ENCODE measurements around the gene LMCD1. TPM values are rescaled to one million over a fixed set of nuclear protein-coding genes. Genes with fewer than 3 reads are reported as not detected.

The LMCD1 gene
- total and polyA plus RNA-seq, 2 experiments from 2014 or later: 21.8 to 35.3 TPM

- Histone ChIP-seq H3K4me3 (no peak overlapping the region), H3K79me2 (replicated peaks; ENCODE audit: insufficient read depth) (no peaks in the 10 kb centered on the region), H3K27me3 (ENCODE audit: insufficient read depth) (no peaks in the 10 kb centered on the region), H3K27ac (ENCODE audit: low read depth) (no peak overlapping the region), H3K4me2 (no peak overlapping the region), H3K36me3 (ENCODE audit: insufficient read depth) (no peaks in the 10 kb centered on the region; the same call in 1 of the 2 replicates), H2AFZ (no peak overlapping the region), H4K20me1 (replicated peaks; ENCODE audit: insufficient read depth) (no peaks in the 10 kb centered on the region), H3K9me2 (ENCODE audit: insufficient read depth) (no peaks in the 10 kb centered on the region), H3K4me1 (ENCODE audit: insufficient read depth) (peaks cover 6% of the 10 kb centered on the region; the same call in 1 of the 2 replicates), H3F3A (replicated peaks; ENCODE audit: low read depth) (no peaks in the 10 kb centered on the region)
- Mint-ChIP-seq H3K36me3 (ENCODE audit: low read depth) (no peaks in the 10 kb centered on the region), H3K27ac (no peak overlapping the region), H3K9me3 (no peaks in the 10 kb centered on the region), H3K27me3 (ENCODE audit: insufficient read depth, low read depth, poor library complexity) (peaks cover 5% of the 10 kb centered on the region), H3K4me1 (peaks cover 10% of the 10 kb centered on the region; the same call in 2 of the 3 replicates), H3K4me3 (no peak overlapping the region)
- ATAC-seq (no peak), DNase-seq (ENCODE audit: low spot score) (no peak)
- TF ChIP-seq, protein P1, sequence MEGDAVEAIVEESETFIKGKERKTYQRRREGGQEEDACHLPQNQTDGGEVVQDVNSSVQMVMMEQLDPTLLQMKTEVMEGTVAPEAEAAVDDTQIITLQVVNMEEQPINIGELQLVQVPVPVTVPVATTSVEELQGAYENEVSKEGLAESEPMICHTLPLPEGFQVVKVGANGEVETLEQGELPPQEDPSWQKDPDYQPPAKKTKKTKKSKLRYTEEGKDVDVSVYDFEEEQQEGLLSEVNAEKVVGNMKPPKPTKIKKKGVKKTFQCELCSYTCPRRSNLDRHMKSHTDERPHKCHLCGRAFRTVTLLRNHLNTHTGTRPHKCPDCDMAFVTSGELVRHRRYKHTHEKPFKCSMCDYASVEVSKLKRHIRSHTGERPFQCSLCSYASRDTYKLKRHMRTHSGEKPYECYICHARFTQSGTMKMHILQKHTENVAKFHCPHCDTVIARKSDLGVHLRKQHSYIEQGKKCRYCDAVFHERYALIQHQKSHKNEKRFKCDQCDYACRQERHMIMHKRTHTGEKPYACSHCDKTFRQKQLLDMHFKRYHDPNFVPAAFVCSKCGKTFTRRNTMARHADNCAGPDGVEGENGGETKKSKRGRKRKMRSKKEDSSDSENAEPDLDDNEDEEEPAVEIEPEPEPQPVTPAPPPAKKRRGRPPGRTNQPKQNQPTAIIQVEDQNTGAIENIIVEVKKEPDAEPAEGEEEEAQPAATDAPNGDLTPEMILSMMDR (conservative IDR thresholded peaks at IDR 0.05; ENCODE audit: low read depth in 2 of 2): no peak
- TF ChIP-seq, protein P2, sequence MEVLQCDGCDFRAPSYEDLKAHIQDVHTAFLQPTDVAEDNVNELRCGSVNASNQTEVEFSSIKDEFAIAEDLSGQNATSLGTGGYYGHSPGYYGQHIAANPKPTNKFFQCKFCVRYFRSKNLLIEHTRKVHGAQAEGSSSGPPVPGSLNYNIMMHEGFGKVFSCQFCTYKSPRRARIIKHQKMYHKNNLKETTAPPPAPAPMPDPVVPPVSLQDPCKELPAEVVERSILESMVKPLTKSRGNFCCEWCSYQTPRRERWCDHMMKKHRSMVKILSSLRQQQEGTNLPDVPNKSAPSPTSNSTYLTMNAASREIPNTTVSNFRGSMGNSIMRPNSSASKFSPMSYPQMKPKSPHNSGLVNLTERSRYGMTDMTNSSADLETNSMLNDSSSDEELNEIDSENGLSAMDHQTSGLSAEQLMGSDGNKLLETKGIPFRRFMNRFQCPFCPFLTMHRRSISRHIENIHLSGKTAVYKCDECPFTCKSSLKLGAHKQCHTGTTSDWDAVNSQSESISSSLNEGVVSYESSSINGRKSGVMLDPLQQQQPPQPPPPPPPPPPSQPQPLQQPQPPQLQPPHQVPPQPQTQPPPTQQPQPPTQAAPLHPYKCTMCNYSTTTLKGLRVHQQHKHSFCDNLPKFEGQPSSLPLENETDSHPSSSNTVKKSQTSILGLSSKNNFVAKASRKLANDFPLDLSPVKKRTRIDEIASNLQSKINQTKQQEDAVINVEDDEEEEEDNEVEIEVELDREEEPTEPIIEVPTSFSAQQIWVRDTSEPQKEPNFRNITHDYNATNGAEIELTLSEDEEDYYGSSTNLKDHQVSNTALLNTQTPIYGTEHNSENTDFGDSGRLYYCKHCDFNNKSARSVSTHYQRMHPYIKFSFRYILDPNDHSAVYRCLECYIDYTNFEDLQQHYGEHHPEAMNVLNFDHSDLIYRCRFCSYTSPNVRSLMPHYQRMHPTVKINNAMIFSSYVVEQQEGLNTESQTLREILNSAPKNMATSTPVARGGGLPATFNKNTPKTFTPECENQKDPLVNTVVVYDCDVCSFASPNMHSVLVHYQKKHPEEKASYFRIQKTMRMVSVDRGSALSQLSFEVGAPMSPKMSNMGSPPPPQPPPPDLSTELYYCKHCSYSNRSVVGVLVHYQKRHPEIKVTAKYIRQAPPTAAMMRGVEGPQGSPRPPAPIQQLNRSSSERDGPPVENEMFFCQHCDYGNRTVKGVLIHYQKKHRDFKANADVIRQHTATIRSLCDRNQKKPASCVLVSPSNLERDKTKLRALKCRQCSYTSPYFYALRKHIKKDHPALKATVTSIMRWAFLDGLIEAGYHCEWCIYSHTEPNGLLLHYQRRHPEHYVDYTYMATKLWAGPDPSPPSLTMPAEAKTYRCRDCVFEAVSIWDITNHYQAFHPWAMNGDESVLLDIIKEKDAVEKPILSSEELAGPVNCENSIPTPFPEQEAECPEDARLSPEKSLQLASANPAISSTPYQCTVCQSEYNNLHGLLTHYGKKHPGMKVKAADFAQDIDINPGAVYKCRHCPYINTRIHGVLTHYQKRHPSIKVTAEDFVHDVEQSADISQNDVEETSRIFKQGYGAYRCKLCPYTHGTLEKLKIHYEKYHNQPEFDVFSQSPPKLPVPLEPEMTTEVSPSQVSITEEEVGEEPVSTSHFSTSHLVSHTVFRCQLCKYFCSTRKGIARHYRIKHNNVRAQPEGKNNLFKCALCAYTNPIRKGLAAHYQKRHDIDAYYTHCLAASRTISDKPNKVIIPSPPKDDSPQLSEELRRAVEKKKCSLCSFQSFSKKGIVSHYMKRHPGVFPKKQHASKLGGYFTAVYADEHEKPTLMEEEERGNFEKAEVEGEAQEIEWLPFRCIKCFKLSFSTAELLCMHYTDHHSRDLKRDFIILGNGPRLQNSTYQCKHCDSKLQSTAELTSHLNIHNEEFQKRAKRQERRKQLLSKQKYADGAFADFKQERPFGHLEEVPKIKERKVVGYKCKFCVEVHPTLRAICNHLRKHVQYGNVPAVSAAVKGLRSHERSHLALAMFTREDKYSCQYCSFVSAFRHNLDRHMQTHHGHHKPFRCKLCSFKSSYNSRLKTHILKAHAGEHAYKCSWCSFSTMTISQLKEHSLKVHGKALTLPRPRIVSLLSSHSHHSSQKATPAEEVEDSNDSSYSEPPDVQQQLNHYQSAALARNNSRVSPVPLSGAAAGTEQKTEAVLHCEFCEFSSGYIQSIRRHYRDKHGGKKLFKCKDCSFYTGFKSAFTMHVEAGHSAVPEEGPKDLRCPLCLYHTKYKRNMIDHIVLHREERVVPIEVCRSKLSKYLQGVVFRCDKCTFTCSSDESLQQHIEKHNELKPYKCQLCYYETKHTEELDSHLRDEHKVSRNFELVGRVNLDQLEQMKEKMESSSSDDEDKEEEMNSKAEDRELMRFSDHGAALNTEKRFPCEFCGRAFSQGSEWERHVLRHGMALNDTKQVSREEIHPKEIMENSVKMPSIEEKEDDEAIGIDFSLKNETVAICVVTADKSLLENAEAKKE (CRISPR knock-in tag; IDR thresholded peaks at IDR 0.05): no peak
- no peak for TF ChIP-seq STAT1 (IDR thresholded peaks at IDR 0.05; ENCODE audit: unreplicated experiment)
- TF ChIP-seq, protein P3, sequence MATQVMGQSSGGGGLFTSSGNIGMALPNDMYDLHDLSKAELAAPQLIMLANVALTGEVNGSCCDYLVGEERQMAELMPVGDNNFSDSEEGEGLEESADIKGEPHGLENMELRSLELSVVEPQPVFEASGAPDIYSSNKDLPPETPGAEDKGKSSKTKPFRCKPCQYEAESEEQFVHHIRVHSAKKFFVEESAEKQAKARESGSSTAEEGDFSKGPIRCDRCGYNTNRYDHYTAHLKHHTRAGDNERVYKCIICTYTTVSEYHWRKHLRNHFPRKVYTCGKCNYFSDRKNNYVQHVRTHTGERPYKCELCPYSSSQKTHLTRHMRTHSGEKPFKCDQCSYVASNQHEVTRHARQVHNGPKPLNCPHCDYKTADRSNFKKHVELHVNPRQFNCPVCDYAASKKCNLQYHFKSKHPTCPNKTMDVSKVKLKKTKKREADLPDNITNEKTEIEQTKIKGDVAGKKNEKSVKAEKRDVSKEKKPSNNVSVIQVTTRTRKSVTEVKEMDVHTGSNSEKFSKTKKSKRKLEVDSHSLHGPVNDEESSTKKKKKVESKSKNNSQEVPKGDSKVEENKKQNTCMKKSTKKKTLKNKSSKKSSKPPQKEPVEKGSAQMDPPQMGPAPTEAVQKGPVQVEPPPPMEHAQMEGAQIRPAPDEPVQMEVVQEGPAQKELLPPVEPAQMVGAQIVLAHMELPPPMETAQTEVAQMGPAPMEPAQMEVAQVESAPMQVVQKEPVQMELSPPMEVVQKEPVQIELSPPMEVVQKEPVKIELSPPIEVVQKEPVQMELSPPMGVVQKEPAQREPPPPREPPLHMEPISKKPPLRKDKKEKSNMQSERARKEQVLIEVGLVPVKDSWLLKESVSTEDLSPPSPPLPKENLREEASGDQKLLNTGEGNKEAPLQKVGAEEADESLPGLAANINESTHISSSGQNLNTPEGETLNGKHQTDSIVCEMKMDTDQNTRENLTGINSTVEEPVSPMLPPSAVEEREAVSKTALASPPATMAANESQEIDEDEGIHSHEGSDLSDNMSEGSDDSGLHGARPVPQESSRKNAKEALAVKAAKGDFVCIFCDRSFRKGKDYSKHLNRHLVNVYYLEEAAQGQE (IDR thresholded peaks at IDR 0.05; ENCODE audit: unreplicated experiment): no peak
- TF ChIP-seq JUNB (IDR thresholded peaks at IDR 0.05; ENCODE audit: unreplicated experiment): no peak
- TF ChIP-seq EZH2phosphoT487 (IDR thresholded peaks at IDR 0.05; ENCODE audit: unreplicated experiment): no peak
- TF ChIP-seq POLR2AphosphoS5 (IDR thresholded peaks at IDR 0.05; ENCODE audit: low read depth): no peak
- TF ChIP-seq, protein P4, sequence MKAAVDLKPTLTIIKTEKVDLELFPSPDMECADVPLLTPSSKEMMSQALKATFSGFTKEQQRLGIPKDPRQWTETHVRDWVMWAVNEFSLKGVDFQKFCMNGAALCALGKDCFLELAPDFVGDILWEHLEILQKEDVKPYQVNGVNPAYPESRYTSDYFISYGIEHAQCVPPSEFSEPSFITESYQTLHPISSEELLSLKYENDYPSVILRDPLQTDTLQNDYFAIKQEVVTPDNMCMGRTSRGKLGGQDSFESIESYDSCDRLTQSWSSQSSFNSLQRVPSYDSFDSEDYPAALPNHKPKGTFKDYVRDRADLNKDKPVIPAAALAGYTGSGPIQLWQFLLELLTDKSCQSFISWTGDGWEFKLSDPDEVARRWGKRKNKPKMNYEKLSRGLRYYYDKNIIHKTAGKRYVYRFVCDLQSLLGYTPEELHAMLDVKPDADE (IDR thresholded peaks at IDR 0.05): no peak
- TF ChIP-seq NANOG (IDR thresholded peaks at IDR 0.05; ENCODE audit: borderline replicate concordance): no peak
- no peak for TF ChIP-seq ZNF114 (CRISPR knock-in tag; IDR thresholded peaks at IDR 0.05)
- TF ChIP-seq ZNF331 (CRISPR knock-in tag; IDR thresholded peaks at IDR 0.05; ENCODE audit: low read depth): no peak
- TF ChIP-seq CREB1 (CRISPR knock-in tag; IDR thresholded peaks at IDR 0.05; ENCODE audit: low read depth): no peak
- no peak for TF ChIP-seq EZH2 (IDR thresholded peaks at IDR 0.05; ENCODE audit: low read depth, unreplicated experiment)
Observed at GRCh38 chr3:8576841-8577571, 75.4 kb downstream of the LMCD1 start.

Measured in GM23338 (cell line).